HG02610 (cell line): ENCODE data around the gene RABEP2.
"Not testable (repeated sequence)": the region's sequence is repeated elsewhere in the genome, so short reads cannot be mapped to it uniquely, and the experiment has no call there.

Source experiments
- ATAC-seq: cut with Tn5 transposase; IDR thresholded peaks from one replicate; pipeline ENCODE4 v1.9.1; 2021; ENCODE audit warnings: mild to moderate bottlenecking, moderate library complexity; ENCODE audit not compliant: unreplicated experiment

Gene RABEP2

DNA sequence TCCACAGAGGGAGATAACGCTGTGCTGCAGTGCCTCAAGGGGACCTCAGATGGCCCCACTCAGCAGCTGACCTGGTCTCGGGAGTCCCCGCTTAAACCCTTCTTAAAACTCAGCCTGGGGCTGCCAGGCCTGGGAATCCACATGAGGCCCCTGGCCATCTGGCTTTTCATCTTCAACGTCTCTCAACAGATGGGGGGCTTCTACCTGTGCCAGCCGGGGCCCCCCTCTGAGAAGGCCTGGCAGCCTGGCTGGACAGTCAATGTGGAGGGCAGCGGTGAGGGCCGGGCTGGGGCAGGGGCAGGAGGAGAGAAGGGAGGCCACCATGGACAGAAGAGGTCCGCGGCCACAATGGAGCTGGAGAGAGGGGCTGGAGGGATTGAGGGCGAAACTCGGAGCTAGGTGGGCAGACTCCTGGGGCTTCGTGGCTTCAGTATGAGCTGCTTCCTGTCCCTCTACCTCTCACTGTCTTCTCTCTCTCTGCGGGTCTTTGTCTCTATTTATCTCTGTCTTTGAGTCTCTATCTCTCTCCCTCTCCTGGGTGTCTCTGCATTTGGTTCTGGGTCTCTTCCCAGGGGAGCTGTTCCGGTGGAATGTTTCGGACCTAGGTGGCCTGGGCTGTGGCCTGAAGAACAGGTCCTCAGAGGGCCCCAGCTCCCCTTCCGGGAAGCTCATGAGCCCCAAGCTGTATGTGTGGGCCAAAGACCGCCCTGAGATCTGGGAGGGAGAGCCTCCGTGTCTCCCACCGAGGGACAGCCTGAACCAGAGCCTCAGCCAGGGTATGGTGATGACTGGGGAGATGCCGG, 7.5 kb upstream of the RABEP2 start:
- no peak for ATAC-seq

GRCh38 chr16:28931801-28932225, 6.8 kb upstream of the RABEP2 start, which contains the start of gene CD19:
CD19 (plus strand) TSS chr16:28931971; CDS start chr16:28932001, 30 bp downstream.
- no peak for ATAC-seq

GRCh38 chr16:28930652-28931051, 5.6 kb upstream of the RABEP2 start:
- ATAC-seq, result peak; percentile 59

DNA sequence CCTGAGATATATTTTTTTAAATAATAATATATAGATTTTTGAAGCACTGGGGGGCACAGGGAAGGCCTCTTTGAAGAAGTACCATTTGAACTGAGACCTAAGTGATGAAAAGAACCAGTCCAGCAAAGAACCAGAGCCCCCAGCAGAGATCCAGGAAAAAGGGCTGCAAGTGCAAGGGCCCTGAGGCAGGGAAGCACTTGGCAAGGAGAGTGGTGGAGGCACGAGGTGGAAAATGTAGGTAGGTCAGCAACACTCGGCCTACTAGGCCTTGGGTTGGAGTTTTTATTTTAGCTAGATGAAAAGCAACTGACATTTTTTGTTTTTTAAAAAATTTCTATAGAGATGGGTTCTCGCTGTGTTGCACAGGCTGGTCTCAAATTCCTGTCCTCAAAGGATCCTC, 5.2 kb upstream of the RABEP2 start:
- ATAC-seq, result no peak

DNA sequence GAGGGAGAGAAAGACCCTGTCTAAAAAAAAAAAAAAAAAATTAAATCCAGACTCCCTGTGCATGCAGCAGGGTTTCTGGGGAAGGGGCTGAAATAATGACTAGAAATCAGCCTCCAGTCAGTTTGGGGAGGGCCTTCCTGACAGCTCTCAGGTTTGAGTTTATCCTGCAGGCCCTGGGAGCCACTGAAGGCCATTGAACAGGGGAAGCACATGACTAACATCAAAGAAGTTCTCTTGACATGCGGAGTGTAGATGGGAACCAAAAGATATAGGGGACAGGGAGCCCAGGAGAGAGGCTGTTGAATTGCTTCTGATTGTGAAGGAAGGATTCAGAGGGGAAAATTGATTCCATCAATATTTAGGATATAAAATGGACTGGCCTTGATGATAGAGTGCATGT, 2.8 kb upstream of the RABEP2 start:
- ATAC-seq, result no peak

DNA sequence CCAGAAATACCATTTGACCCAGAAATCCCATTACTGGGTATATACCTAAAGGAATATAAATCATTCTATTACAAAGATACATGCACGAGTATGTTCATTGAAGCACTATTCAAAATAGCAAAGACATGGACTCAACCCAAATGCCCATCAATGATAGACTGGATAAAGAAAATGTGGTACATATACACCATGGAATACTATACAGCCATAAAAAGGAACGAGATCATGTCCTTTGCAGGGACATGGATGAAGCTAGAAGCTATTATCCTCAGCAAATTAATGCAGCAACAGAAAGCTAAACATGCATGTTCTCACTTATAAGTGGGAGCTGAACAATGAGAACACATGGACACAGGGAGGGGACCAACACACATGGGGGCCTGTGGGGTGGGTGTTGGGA, 1.2 kb upstream of the RABEP2 start:
- ATAC-seq, result not testable (repeated sequence)

GRCh38 chr16:28925386-28926228, 569 bp upstream of the RABEP2 start:
- peak; percentile 32 for ATAC-seq

DNA sequence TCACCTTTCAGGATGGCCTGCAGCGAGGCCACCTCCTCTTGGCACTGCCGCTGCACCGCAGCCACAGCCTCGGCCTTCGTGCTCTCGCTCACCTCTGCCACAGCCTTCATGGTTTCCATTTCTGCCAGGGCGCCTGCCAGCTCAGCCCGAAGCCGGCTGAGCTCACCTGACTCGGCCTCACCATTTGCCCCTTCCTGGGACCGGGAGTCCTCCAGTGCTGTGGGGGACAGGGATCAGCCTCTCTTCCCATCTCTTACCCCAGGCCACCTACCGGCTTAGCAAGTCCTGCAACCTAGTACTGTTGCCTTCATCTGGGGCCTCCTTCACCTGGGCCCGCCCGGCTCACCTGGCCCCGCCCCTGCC, 658 bp downstream of the RABEP2 start:
- ATAC-seq, result no peak

GRCh38 chr16:28923652-28924398, 1.2 kb downstream of the RABEP2 start:
- ATAC-seq, result peak; percentile 59

- ATAC-seq, result no peak
Measured at GRCh38 chr16:28923231-28923587, 1.8 kb downstream of the RABEP2 start.

GRCh38 chr16:28918698-28919097, 6.3 kb downstream of the RABEP2 start:
- ATAC-seq, result no peak

GRCh38 chr16:28917095-28917494, 7.9 kb downstream of the RABEP2 start:
- ATAC-seq, result no peak

GRCh38 chr16:28915181-28915580, 9.9 kb downstream of the RABEP2 start:
- ATAC-seq, result no peak

DNA sequence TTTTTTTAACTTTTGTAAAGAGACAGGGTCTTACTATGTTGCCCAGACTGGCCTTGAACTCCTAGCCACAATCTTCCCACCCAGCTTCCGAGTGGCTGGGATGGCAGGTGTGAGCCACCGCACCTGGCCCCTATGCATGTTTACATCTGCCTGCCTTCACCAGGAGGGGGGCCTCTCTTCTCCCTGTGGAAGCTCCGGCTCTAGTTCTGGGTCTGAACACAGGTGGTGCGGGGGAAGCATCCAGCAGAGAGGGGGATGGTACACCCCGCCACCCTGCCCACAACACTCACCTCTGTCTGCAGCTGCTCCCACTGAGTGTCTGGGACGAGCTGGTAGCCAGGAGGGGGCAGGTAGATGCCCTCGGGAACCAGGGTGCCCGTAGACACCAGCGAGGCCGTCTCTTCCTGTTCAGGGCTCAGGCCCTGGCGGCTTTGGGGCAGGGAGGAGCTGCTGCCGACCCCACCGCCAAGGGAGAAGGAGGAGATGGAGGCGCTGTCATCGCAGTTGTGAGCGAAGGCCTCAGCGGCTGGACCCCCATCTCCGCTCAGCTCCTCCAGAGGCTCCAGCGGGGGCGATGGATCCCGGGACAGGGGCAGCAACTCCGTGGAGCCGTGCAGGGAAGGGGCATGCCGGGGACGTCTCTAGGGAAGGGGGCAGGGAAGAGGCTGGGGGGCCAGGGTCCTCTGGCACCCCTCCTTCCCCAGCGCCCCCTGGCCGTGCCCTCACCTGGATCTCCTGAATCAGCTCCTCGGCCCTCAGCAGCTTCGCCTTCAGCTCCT, 10.9 kb downstream of the RABEP2 start:
- no peak for ATAC-seq

- ATAC-seq, result no peak
Measured at GRCh38 chr16:28912558-28912957, 12.5 kb downstream of the RABEP2 start.

DNA sequence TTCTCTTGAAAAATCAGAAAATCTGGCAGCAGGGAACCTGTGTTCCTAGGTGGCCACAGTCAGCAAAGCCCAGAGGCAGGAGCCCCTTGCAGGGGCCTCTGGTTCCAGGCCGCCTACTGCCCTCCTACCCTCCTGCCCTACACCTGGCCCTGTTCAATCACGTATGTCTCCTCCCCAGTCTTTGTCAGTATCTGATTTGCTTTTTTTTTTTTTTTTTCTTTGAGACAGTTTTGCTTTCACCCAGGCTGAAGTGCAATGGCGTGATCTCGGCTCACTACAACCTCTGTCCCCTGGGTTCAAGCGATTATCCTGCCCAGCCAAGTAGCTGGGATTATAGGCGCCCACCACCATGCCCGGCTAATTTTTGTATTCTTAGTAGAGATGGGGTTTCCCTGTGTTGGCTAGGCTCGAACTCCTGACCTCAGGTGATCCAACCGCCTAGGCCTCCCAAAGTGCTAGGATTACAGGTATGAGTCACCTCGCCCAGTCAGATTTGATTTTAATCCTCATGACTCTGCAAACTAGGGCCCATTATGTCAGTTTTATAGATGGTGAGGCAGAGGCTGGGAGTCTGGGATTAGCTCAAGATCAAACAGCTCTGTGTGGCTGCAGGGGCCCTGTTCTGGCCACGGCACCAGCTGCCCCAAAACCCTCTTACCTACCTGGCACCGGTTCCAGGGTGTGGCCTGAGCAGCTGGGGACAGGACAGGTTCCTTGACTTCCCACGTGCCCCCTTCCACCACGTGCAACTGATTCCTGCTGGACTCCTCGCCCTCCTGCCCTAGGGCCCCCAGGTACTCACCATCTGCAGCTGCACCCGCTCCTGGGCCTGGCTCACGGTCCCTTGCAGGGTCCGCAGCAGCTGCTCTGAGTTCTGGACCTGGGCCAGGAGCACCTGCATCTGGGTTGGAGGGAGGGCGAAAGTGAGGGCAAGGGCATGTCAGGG, 14.7 kb downstream of the RABEP2 start:
- ATAC-seq, result no peak

- ATAC-seq, result no peak
Measured at GRCh38 chr16:28905800-28906372, 19.2 kb downstream of the RABEP2 start.

GRCh38 chr16:28905229-28905754, 19.7 kb downstream of the RABEP2 start:
- ATAC-seq, result no peak

- no peak for ATAC-seq
Measured at GRCh38 chr16:28904828-28905227, 20.2 kb downstream of the RABEP2 start.
